Activated naive CD8-positive, alpha-beta T cell treated with anti-CD3 and anti-CD28 coated beads, Interleukin-2, amount 50 U/mL, for 16 hours (primary cell): ENCODE data around the gene HJV.
"Not testable (repeated sequence)": the region's sequence is repeated elsewhere in the genome, so short reads cannot be mapped to it uniquely, and the experiment has no call there.

Experiments
- DNase-seq: peaks from one replicate; pipeline ENCODE4 v3.0.0-alpha.2; 2020; ENCODE audit warnings: low read depth, low spot score

The HJV gene

GRCh38 chr1:146021622-146022402, at the start of gene HJV:
HJV (minus strand) TSS chr1:146021735; CDS start chr1:146020231, 1,504 bp downstream.
- no peak for DNase-seq

- DNase-seq, result not testable (repeated sequence)
These were observed 37.6 kb upstream of the HJV start for GRCh38 chr1:146059148-146059547.

- peak; percentile 61 for DNase-seq
These were observed 30.5 kb upstream of the HJV start for GRCh38 chr1:146051852-146052676.

- DNase-seq, result no peak
These were observed 29.9 kb upstream of the HJV start for GRCh38 chr1:146051452-146051851.

GRCh38 chr1:146050652-146050963, 29.1 kb upstream of the HJV start:
- not testable (repeated sequence) for DNase-seq

- DNase-seq, result not testable (repeated sequence)
These were observed 28.5 kb upstream of the HJV start for GRCh38 chr1:146049866-146050651.

- DNase-seq, result no peak
These were observed 27.9 kb upstream of the HJV start for GRCh38 chr1:146049436-146049835.

- not testable (repeated sequence) for DNase-seq
These were observed 27.1 kb upstream of the HJV start for GRCh38 chr1:146048514-146049115.

- no peak for DNase-seq
These were observed 25.1 kb upstream of the HJV start for GRCh38 chr1:146046664-146047063.

GRCh38 chr1:146039844-146040194, 18.3 kb upstream of the HJV start:
- DNase-seq, result no peak

- DNase-seq, result peak; percentile 51
These were observed 15.6 kb upstream of the HJV start for GRCh38 chr1:146036965-146037646.

- DNase-seq, result no peak
These were observed 14.9 kb upstream of the HJV start for GRCh38 chr1:146036241-146036964.

- DNase-seq, result no peak
These were observed 13.5 kb upstream of the HJV start for GRCh38 chr1:146035048-146035423.

GRCh38 chr1:146032631-146033219, 11.2 kb upstream of the HJV start:
- DNase-seq, result no peak

GRCh38 chr1:146031476-146031875, 9.9 kb upstream of the HJV start:
- no peak for DNase-seq

- DNase-seq, result no peak
These were observed 7.6 kb upstream of the HJV start for GRCh38 chr1:146029117-146029516.

- not testable (repeated sequence) for DNase-seq
These were observed 5.1 kb upstream of the HJV start for GRCh38 chr1:146026650-146027049.

- not testable (repeated sequence) for DNase-seq
These were observed 4.4 kb upstream of the HJV start for GRCh38 chr1:146025787-146026495.

GRCh38 chr1:146022403-146023127, 1.0 kb upstream of the HJV start:
- DNase-seq, result no peak
